ENCODE results near the gene KLRK1.

KLRK1 gene

DNA sequence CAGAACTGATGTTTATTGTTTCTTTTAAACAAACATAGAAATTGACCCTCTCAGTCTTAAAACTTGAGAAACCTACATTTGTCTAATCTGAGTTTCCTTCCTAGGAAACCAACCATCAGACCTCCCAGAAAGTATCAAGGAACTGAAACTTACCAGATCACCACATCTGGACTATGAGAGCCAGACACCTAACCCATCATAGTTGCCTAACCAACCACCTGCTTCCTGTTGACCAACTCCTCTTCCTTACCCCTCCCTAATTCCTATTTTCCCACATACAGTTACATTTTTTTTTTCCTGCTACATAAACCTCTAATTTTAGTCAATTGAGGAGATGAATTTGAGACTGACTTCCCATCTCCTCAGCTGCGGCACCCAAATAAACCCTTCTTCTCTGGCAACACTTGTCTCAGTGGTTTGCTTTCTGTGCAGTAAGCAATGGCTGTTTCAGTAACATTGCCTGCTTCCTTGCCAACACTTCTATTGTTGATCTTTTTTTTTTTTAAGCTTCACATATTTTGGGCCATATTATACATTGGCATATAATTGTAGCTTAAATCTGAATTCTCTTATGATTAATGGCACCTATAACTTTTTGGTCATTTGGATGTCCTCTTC lies 47.8 kb downstream of the KLRK1 start:
- TF ChIP-seq, protein P1, sequence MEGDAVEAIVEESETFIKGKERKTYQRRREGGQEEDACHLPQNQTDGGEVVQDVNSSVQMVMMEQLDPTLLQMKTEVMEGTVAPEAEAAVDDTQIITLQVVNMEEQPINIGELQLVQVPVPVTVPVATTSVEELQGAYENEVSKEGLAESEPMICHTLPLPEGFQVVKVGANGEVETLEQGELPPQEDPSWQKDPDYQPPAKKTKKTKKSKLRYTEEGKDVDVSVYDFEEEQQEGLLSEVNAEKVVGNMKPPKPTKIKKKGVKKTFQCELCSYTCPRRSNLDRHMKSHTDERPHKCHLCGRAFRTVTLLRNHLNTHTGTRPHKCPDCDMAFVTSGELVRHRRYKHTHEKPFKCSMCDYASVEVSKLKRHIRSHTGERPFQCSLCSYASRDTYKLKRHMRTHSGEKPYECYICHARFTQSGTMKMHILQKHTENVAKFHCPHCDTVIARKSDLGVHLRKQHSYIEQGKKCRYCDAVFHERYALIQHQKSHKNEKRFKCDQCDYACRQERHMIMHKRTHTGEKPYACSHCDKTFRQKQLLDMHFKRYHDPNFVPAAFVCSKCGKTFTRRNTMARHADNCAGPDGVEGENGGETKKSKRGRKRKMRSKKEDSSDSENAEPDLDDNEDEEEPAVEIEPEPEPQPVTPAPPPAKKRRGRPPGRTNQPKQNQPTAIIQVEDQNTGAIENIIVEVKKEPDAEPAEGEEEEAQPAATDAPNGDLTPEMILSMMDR (IDR thresholded peaks at IDR 0.05): no peak

DNA sequence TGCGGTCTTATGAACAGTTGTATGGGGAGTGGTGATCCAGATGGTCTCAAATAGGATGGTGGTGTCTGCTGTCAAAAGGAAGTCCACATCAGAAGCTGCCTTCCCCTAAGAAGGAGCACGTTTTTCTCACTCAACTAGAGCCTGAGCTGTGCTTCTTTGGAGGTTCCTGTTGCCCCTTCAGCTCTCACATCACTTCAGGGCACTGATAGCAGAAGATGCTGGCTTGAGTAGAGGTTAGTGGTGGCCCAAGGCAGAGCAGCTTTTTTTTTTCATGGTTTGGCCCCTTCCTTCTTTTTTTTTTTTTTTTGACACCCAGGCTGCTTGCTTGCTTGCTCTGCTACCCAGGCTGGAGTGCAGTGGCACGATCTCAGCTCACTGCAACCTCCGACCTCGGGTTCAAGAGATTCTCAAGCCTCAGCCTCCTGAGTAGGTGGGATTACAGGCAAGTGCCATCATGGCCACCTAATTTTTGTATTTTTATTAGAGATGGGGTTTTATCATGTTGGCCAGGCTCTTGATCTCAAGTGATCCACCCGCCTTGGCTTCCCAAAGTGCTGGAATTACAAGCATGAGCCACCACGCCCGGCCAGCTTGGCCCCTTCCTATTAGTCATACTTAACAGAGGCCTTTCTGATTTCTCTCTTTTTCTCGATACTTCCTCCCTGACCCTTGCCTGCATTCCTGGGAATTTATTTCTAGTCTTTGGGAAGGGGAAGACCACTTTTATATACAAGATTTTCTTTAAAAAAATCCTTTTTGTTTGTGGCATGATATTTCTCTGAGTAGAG lies 50.6 kb downstream of the KLRK1 start:
- TF ChIP-seq, protein P1 (IDR thresholded peaks at IDR 0.05): no peak

DNA sequence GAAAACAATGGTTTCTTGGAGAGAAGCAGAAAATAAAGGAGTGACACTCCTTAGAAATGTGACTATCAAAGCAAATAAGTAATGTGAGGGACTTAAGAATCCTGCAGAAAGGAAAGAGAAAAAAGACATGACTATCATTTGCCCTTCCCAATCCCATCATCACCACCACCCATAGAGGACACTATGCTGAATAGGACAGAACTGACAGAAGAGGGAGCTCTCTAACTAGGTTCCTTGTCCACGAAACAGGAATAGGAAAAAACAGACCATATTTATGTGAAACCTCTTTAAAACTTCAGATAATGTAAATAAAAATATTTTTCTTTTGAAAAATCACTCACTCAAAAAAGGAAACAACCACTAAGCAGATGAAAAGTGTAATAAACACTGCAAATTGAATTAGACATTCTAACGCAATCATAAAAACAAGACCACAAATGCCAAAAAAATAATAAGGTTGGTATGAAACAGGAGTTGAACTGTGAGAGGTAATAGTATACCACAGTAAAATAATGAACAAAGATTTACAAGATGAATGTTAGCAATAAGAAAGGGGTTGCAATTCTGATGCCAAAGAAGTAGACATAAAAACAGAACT lies 58.1 kb downstream of the KLRK1 start:
- TF ChIP-seq, protein P1 (IDR thresholded peaks at IDR 0.05): peak; percentile 79
